Fibroblast of villous mesenchyme (primary cell): ENCODE measurements around the gene ZNF423. TPM values are rescaled to one million over a fixed set of nuclear protein-coding genes. Genes with fewer than 3 reads are reported as not detected.
A peak's percentile ranks its signal among the peaks of the same experiment; 100 is the strongest.

ENCODE experiments used
- DNase-seq: peaks from one replicate; pipeline ENCODE4 v3.0.0-alpha.2; 2010; ENCODE audit warnings: low read depth
- H3K4me3 ChIP-seq: 2 replicates; pipeline ENCODE4 v1.5.1; 2011; ENCODE audit warnings: low read depth, mild to moderate bottlenecking, low read length
- CTCF ChIP-seq: IDR thresholded peaks from 2 replicates; pipeline ENCODE4 v1.5.1; 2012; ENCODE audit warnings: low read depth, mild to moderate bottlenecking, low read length; ENCODE audit not compliant: insufficient read depth
- total RNA-seq: library from RNA; depleted of rRNA; stranded (reverse); fragments of >200 nt; gene quantifications from 2 replicates; pipeline ENCODE4 v1.2.3, GENCODE V29; 2012

Gene ZNF423
- total RNA-seq, 1 donor, result 0.43 TPM

GRCh38 chr16:49652456-49653172, 203.3 kb downstream of the ZNF423 start:
- peak; percentile 19 for DNase-seq
- TF ChIP-seq CTCF, result no peak
- no peak overlapping the region for H3K4me3 ChIP-seq

GRCh38 chr16:49651996-49652395, 203.9 kb downstream of the ZNF423 start:
- no peak for DNase-seq
- H3K4me3 ChIP-seq, result no peak overlapping the region
- no peak for TF ChIP-seq CTCF

GRCh38 chr16:49651226-49651625, 204.7 kb downstream of the ZNF423 start:
- H3K4me3 ChIP-seq, result no peak overlapping the region
- no peak for TF ChIP-seq CTCF
- no peak for DNase-seq

GRCh38 chr16:49650603-49651002, 205.3 kb downstream of the ZNF423 start:
- TF ChIP-seq CTCF, result no peak
- H3K4me3 ChIP-seq, result no peak overlapping the region

GRCh38 chr16:49649013-49649765, 206.7 kb downstream of the ZNF423 start:
- TF ChIP-seq CTCF, result no peak
- no peak for DNase-seq
- no peak overlapping the region for H3K4me3 ChIP-seq

More at GRCh38 chr16:49650603-49651002, 205.3 kb downstream of the ZNF423 start:
- DNase-seq, result no peak

- no peak for DNase-seq
- H3K4me3 ChIP-seq, result no peak overlapping the region
- no peak for TF ChIP-seq CTCF
Observed at GRCh38 chr16:49647673-49648072, 208.2 kb downstream of the ZNF423 start.
